Mesothelial cell of epicardium (in vitro differentiated cells): ENCODE results near the gene LZIC. TPM values are rescaled to one million over a fixed set of nuclear protein-coding genes. Genes with fewer than 3 reads are reported as not detected.

Source experiments
- DNase-seq, 2 experiments: peaks; one replicate each; pipeline ENCODE4 v3.0.0; 2021; ENCODE audit warnings: low spot score in 2 of 2; ENCODE audit not compliant: unreplicated experiment in 2 of 2
- H3K27ac Mint-ChIP-seq: 2 replicates; pipeline ENCODE4 v1.8.0; 2021; ENCODE audit warnings: mixed read lengths
- H3K27me3 Mint-ChIP-seq: 2 replicates; pipeline ENCODE4 v1.8.0; 2021; ENCODE audit warnings: low read depth, mixed read lengths
- H3K36me3 Mint-ChIP-seq: 2 replicates; pipeline ENCODE4 v1.8.0; 2021; ENCODE audit warnings: mixed read lengths
- H3K4me1 Mint-ChIP-seq: 2 replicates; pipeline ENCODE4 v1.8.0; 2021; ENCODE audit warnings: mixed read lengths
- H3K4me3 Mint-ChIP-seq: 2 replicates; pipeline ENCODE4 v1.8.0; 2021; ENCODE audit warnings: mild to moderate bottlenecking, moderate library complexity, mixed read lengths
- H3K9me3 Mint-ChIP-seq: 2 replicates; pipeline ENCODE4 v1.8.0; 2021; ENCODE audit warnings: mixed read lengths
- total RNA-seq: library from RNA; stranded (reverse); gene quantifications from 3 replicates; pipeline ENCODE4 v1.2.1, GENCODE V29; 2021
- TF ChIP-seq, protein P1 (sequence below): fragments of 200-600 bp; sonication (generic); IDR thresholded peaks from one replicate; pipeline ENCODE4 v1.5.0; 2021; ENCODE audit warnings: antibody characterized with exemption; ENCODE audit not compliant: unreplicated experiment

The LZIC gene
- total RNA-seq, 1 donor from 2014 or later = 35.1 TPM

GRCh38 chr1:9889411-9889810, 53.8 kb downstream of the LZIC start:
- no peaks in the 10 kb centered on the region for H3K9me3 Mint-ChIP-seq
- peak overlapping the region; percentile 85 for H3K27ac Mint-ChIP-seq
- H3K27me3 Mint-ChIP-seq = no peaks in the 10 kb centered on the region
- TF ChIP-seq, protein P1, sequence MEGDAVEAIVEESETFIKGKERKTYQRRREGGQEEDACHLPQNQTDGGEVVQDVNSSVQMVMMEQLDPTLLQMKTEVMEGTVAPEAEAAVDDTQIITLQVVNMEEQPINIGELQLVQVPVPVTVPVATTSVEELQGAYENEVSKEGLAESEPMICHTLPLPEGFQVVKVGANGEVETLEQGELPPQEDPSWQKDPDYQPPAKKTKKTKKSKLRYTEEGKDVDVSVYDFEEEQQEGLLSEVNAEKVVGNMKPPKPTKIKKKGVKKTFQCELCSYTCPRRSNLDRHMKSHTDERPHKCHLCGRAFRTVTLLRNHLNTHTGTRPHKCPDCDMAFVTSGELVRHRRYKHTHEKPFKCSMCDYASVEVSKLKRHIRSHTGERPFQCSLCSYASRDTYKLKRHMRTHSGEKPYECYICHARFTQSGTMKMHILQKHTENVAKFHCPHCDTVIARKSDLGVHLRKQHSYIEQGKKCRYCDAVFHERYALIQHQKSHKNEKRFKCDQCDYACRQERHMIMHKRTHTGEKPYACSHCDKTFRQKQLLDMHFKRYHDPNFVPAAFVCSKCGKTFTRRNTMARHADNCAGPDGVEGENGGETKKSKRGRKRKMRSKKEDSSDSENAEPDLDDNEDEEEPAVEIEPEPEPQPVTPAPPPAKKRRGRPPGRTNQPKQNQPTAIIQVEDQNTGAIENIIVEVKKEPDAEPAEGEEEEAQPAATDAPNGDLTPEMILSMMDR = no peak
- peaks cover 2% of the 10 kb centered on the region for H3K36me3 Mint-ChIP-seq
- peaks cover 39% of the 10 kb centered on the region for H3K4me1 Mint-ChIP-seq
- no peak for DNase-seq
- no peak overlapping the region for H3K4me3 Mint-ChIP-seq

DNA sequence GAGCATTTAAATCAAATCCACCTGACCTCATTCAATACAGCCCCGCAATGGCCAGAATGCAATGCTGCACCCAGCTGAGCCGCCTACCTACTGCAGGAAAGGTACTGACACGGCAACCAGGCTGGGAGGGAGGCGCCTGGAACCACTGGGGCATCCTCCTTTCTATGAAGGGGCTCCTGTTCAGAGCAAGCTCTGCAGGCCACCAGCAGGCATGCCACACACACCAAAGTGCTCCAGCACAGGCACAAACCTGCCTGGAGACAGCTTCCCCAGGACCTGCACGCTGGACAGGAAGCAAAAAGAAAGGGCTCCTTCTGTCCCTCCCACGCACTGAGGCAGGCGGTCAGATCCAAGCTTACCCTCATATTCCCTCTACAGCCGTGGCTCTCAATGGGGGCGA, 54.3 kb downstream of the LZIC start:
- Mint-ChIP-seq H3K4me3 (no peak overlapping the region), H3K9me3 (no peaks in the 10 kb centered on the region), H3K27ac (no peak overlapping the region), H3K36me3 (peaks cover 3% of the 10 kb centered on the region), H3K4me1 (peaks cover 38% of the 10 kb centered on the region), H3K27me3 (no peaks in the 10 kb centered on the region)
- TF ChIP-seq, protein P1 = no peak
- DNase-seq = no peak

DNA sequence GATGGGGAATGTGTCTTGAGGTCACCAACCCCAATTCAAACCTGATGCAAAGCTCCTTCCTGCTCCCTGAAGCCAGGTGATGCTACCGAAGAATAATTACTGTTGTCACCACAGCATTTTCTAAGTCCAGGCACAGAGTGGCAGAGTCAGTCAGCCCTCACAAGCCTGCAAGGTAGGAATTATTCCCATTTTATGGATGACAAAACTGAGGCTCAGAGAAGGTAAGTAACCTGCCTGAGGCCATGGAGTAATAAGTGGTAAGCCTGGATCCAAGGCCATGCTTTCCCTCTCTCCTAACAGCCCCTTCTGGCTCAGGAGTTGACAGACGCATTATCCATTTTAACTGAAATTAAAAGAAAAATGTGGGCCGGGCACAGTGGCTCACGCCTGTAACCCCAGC, 56.1 kb downstream of the LZIC start:
- Mint-ChIP-seq H3K27me3 (no peaks in the 10 kb centered on the region), H3K4me1 (peaks cover 31% of the 10 kb centered on the region), H3K9me3 (no peaks in the 10 kb centered on the region), H3K4me3 (no peak overlapping the region), H3K27ac (no peak overlapping the region), H3K36me3 (peaks cover 3% of the 10 kb centered on the region)
- no peak for DNase-seq
- TF ChIP-seq, protein P1 = no peak

GRCh38 chr1:9886092-9886742, 57.0 kb downstream of the LZIC start:
- DNase-seq = no peak
- no peak overlapping the region for H3K27ac Mint-ChIP-seq
- no peaks in the 10 kb centered on the region for H3K27me3 Mint-ChIP-seq
- peaks cover 3% of the 10 kb centered on the region for H3K36me3 Mint-ChIP-seq
- H3K9me3 Mint-ChIP-seq = no peaks in the 10 kb centered on the region
- H3K4me1 Mint-ChIP-seq = peaks cover 30% of the 10 kb centered on the region
- no peak overlapping the region for H3K4me3 Mint-ChIP-seq
- TF ChIP-seq, protein P1 = no peak

- TF ChIP-seq, protein P1 = no peak
- Mint-ChIP-seq H3K4me3 (no peak overlapping the region), H3K27me3 (no peaks in the 10 kb centered on the region), H3K27ac (peak overlapping the region; percentile 30), H3K9me3 (no peaks in the 10 kb centered on the region), H3K4me1 (peaks cover 16% of the 10 kb centered on the region), H3K36me3 (peaks cover 12% of the 10 kb centered on the region)
- no peak for DNase-seq
Observed at GRCh38 chr1:9884805-9885204, 58.4 kb downstream of the LZIC start.
